HepG2 (cell line): ENCODE results near the gene CYP27A1. TPM values are rescaled to one million over a fixed set of nuclear protein-coding genes. Genes with fewer than 3 reads are reported as not detected.

Experiments used
- CAMTA2 ChIP-seq: sonication (generic); formaldehyde crosslinking; IDR thresholded peaks from 2 replicates; pipeline ENCODE4 v1.4.0; 2020; ENCODE audit warnings: mild to moderate bottlenecking, missing genetic modification reagents, borderline replicate concordance
- DR1 ChIP-seq: sonication (generic); formaldehyde crosslinking; IDR thresholded peaks from 2 replicates; pipeline ENCODE4 v1.8.0; 2021; ENCODE audit warnings: mild to moderate bottlenecking, missing genetic modification reagents, inconsistent platforms
- FOXK2 ChIP-seq: fragments of 450-650 bp; IDR thresholded peaks from 2 replicates; pipeline ENCODE4 v1.6.1; 2016
- HMG20B ChIP-seq: conservative IDR thresholded peaks from 2 replicates; pipeline ENCODE4 v1.6.1; 2016; ENCODE audit warnings: missing genetic modification reagents, missing compliant biosample characterization
- MEF2D ChIP-seq: sonication (generic); formaldehyde crosslinking; IDR thresholded peaks from 2 replicates; pipeline ENCODE4 v1.5.1; 2020; ENCODE audit warnings: mild to moderate bottlenecking, missing genetic modification reagents
- MZF1 ChIP-seq: sonication (generic); formaldehyde crosslinking; IDR thresholded peaks from 2 replicates; pipeline ENCODE4 v1.8.1; 2023; ENCODE audit warnings: mild to moderate bottlenecking, missing genetic modification reagents, borderline replicate concordance
- NFE2L1 ChIP-seq: sonication (generic); formaldehyde crosslinking; IDR thresholded peaks from 2 replicates; pipeline ENCODE4 v1.4.0; 2020; ENCODE audit warnings: missing genetic modification reagents, mild to moderate bottlenecking, borderline replicate concordance
- PCBP2 ChIP-seq: fragments of 200-400 bp; formaldehyde crosslinking; optimal IDR thresholded peaks from 2 replicates; pipeline ENCODE3; 2018; ENCODE audit warnings: low read length, low read depth; ENCODE audit not compliant: poor library complexity, severe bottlenecking
- SMAD1 ChIP-seq: sonication (generic); formaldehyde crosslinking; IDR thresholded peaks from 2 replicates; pipeline ENCODE4 v1.4.0; 2020; ENCODE audit warnings: missing genetic modification reagents, low read depth, mild to moderate bottlenecking, borderline replicate concordance
- SNRNP70 ChIP-seq: fragments of 200-400 bp; formaldehyde crosslinking; IDR thresholded peaks from 2 replicates; pipeline ENCODE4 v1.6.1; 2017; ENCODE audit warnings: mild to moderate bottlenecking, low read depth, low read length, moderate library complexity
- TAF15 ChIP-seq: fragments of 200-400 bp; formaldehyde crosslinking; IDR thresholded peaks from one replicate; pipeline ENCODE4 v1.6.1; 2018; ENCODE audit warnings: mild to moderate bottlenecking, low read depth, low read length; ENCODE audit not compliant: poor library complexity, severe bottlenecking
- TRIM24 ChIP-seq: sonication (generic); formaldehyde crosslinking; IDR thresholded peaks from 2 replicates; pipeline ENCODE4 v1.8.0; 2022; ENCODE audit warnings: mild to moderate bottlenecking, missing genetic modification reagents
- ZIK1 ChIP-seq: sonication (generic); formaldehyde crosslinking; IDR thresholded peaks from 2 replicates; pipeline ENCODE4 v1.5.0; 2020; ENCODE audit warnings: mild to moderate bottlenecking, low read depth, missing genetic modification reagents, borderline replicate concordance
- ZNF124 ChIP-seq: sonication (generic); formaldehyde crosslinking; IDR thresholded peaks from 2 replicates; pipeline ENCODE4 v1.4.0; 2020; ENCODE audit warnings: missing genetic modification reagents
- ZNF451 ChIP-seq: sonication (generic); formaldehyde crosslinking; IDR thresholded peaks from 2 replicates; pipeline ENCODE4 v1.5.0; 2020; ENCODE audit warnings: mild to moderate bottlenecking, missing genetic modification reagents
- ZNF501 ChIP-seq: sonication (generic); formaldehyde crosslinking; IDR thresholded peaks from 2 replicates; pipeline ENCODE4 v1.5.1; 2020; ENCODE audit warnings: mild to moderate bottlenecking, moderate library complexity, missing genetic modification reagents
- ZNF512 ChIP-seq: sonication (generic); formaldehyde crosslinking; IDR thresholded peaks from 2 replicates; pipeline ENCODE4 v1.4.0; 2020; ENCODE audit warnings: mild to moderate bottlenecking, missing genetic modification reagents
- ZNF512B ChIP-seq: sonication (generic); formaldehyde crosslinking; IDR thresholded peaks from 2 replicates; pipeline ENCODE4 v1.5.1; 2020; ENCODE audit warnings: missing genetic modification reagents, mild to moderate bottlenecking, borderline replicate concordance
- ZNF543 ChIP-seq: sonication (generic); formaldehyde crosslinking; IDR thresholded peaks from 2 replicates; pipeline ENCODE4 v1.4.0; 2020; ENCODE audit warnings: mild to moderate bottlenecking, missing genetic modification reagents
- ZNF569 ChIP-seq: sonication (generic); formaldehyde crosslinking; IDR thresholded peaks from 2 replicates; pipeline ENCODE4 v1.5.0; 2020; ENCODE audit warnings: mild to moderate bottlenecking, missing genetic modification reagents, moderate library complexity, borderline replicate concordance
- ZNF619 ChIP-seq: sonication (generic); formaldehyde crosslinking; IDR thresholded peaks from 2 replicates; pipeline ENCODE4 v1.4.0; 2020; ENCODE audit warnings: mild to moderate bottlenecking, missing genetic modification reagents
- ZNF703 ChIP-seq: sonication (generic); formaldehyde crosslinking; IDR thresholded peaks from 2 replicates; pipeline ENCODE4 v1.5.1; 2020; ENCODE audit warnings: missing genetic modification reagents, mild to moderate bottlenecking, moderate library complexity, borderline replicate concordance
- ZNF781 ChIP-seq: sonication (generic); formaldehyde crosslinking; IDR thresholded peaks from 2 replicates; pipeline ENCODE4 v1.5.1; 2020; ENCODE audit warnings: borderline replicate concordance, mild to moderate bottlenecking, missing genetic modification reagents; ENCODE audit errors: not compliant biosample characterization
- polyA plus RNA-seq, 8 experiments: library from polyadenylated mRNA; depleted of rRNA in 3 of 8; stranded (reverse) in 7 of 8; unstranded in 1 of 8; fragments of >200 nt; fragmentation: Illumina TruSeq in 4 of 8; extraction: Trizol in 4 of 8; gene quantifications; 2 replicates each; pipeline versions ENCODE4 v1.2.1 to v1.2.3, GENCODE V29; 2011 to 2016; ENCODE audit warnings: low read depth in 4 of 8, missing spikeins in 1 of 8, mixed read lengths in 1 of 8; ENCODE audit not compliant: insufficient read depth in 1 of 8
- total RNA-seq, 5 experiments: library from RNA; depleted of rRNA; stranded (reverse); fragments of >200 nt; fragmentation: Illumina TruSeq; extraction: Trizol; gene quantifications; 2 replicates each; pipeline ENCODE4 v1.2.3, GENCODE V29; 2016; ENCODE audit warnings: low read depth in 1 of 5
- TF ChIP-seq, protein P1 (sequence below): sonication (generic); formaldehyde crosslinking; IDR thresholded peaks from 2 replicates; pipeline ENCODE4 v1.4.0; 2020; ENCODE audit warnings: missing genetic modification reagents; ENCODE audit errors: not compliant biosample characterization

CYP27A1 gene
- total and polyA plus RNA-seq, 2 of the 13 experiments (the other 11 are each of a cell fraction or from before 2014, with no cell fraction given), result 157 to 266 TPM

- TF ChIP-seq ZNF501 (CRISPR knock-in tag), result peak; percentile 95
- TF ChIP-seq SMAD1 (CRISPR knock-in tag), result peak; percentile 71; the same call in 1 of the 2 replicates
- peak; percentile 85; the same call in 1 of the 2 replicates for TF ChIP-seq ZNF543 (CRISPR knock-in tag)
- TF ChIP-seq ZNF781 (CRISPR knock-in tag), result peak; percentile 90
- no peak for TF ChIP-seq SNRNP70
- TF ChIP-seq CAMTA2, result no peak
- peak; percentile 97 for TF ChIP-seq MEF2D (CRISPR knock-in tag)
- TF ChIP-seq ZIK1 (CRISPR knock-in tag), result no peak
- TF ChIP-seq, protein P1, sequence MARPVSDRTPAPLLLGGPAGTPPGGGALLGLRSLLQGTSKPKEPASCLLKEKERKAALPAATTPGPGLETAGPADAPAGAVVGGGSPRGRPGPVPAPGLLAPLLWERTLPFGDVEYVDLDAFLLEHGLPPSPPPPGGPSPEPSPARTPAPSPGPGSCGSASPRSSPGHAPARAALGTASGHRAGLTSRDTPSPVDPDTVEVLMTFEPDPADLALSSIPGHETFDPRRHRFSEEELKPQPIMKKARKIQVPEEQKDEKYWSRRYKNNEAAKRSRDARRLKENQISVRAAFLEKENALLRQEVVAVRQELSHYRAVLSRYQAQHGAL (CRISPR knock-in tag), result peak; percentile 96
- peak; percentile 87 for TF ChIP-seq DR1 (CRISPR knock-in tag)
- peak; percentile 83; the same call in 1 of the 2 replicates for TF ChIP-seq ZNF124 (CRISPR knock-in tag)
- TF ChIP-seq NFE2L1 (CRISPR knock-in tag), result no peak
- no peak for TF ChIP-seq ZNF512 (CRISPR knock-in tag)
- TF ChIP-seq FOXK2, result peak; percentile 97
- TF ChIP-seq PCBP2, result peak; percentile 72
- peak; percentile 84; the same call in 1 of the 2 replicates for TF ChIP-seq ZNF512B (CRISPR knock-in tag)
- TF ChIP-seq TRIM24 (CRISPR knock-in tag), result peak; percentile 97
- TF ChIP-seq HMG20B (CRISPR knock-in tag), result peak; percentile 89
- peak; percentile 90; the same call in 1 of the 2 replicates for TF ChIP-seq ZNF703 (CRISPR knock-in tag)
- no peak for TF ChIP-seq ZNF619 (CRISPR knock-in tag)
- no peak for TF ChIP-seq TAF15
- TF ChIP-seq ZNF569 (CRISPR knock-in tag), result peak; percentile 65; the same call in 1 of the 2 replicates
- TF ChIP-seq MZF1, result 0 out of 2 replicates have a peak, but pooled peaks have one; percentile 21
- TF ChIP-seq ZNF451, result no peak
Measured at GRCh38 chr2:218755567-218756404, 26.2 kb upstream of the CYP27A1 start (continued).
